Mammary epithelial cell (primary cell): ENCODE results near the gene CALML5.

Experiments
- CTCF ChIP-seq, 2 donors: IDR thresholded peaks in 1 of 2; conservative IDR thresholded peaks in 1 of 2; 2 replicates each; pipeline ENCODE4 v1.5.1; 2011 to 2012; ENCODE audit warnings: inconsistent platforms in 2 of 2, low read length in 2 of 2, mild to moderate bottlenecking in 2 of 2, control low read depth in 1 of 2, low read depth in 1 of 2; ENCODE audit not compliant: insufficient read depth in 1 of 2; ENCODE audit errors: extremely low read depth in 1 of 2
- EZH2 ChIP-seq: IDR thresholded peaks from 2 replicates; pipeline ENCODE4 v1.6.1; 2012; ENCODE audit warnings: low read length, inconsistent platforms, borderline replicate concordance

GRCh38 chr10:5469353-5470061 is 29.9 kb downstream of the CALML5 start:
- TF ChIP-seq CTCF (conservative IDR thresholded peaks at IDR 0.05 in 1 of 2, IDR thresholded peaks at IDR 0.05 in 1 of 2; ENCODE audit: extremely low read depth in 1 of 2, insufficient read depth in 1 of 2, low read depth in 1 of 2, low read length in 2 of 2) = no peak
- no peak for TF ChIP-seq EZH2
